GM19372 (cell line): Measurements from ENCODE around the gene CFTR.
"Not testable (repeated sequence)": the region's sequence is repeated elsewhere in the genome, so short reads cannot be mapped to it uniquely, and the experiment has no call there.

Source experiments
- ATAC-seq: cut with Tn5 transposase; IDR thresholded peaks from one replicate; pipeline ENCODE4 v1.9.1; 2021; ENCODE audit warnings: mild to moderate bottlenecking, low read depth, moderate library complexity; ENCODE audit not compliant: unreplicated experiment

Gene CFTR

DNA sequence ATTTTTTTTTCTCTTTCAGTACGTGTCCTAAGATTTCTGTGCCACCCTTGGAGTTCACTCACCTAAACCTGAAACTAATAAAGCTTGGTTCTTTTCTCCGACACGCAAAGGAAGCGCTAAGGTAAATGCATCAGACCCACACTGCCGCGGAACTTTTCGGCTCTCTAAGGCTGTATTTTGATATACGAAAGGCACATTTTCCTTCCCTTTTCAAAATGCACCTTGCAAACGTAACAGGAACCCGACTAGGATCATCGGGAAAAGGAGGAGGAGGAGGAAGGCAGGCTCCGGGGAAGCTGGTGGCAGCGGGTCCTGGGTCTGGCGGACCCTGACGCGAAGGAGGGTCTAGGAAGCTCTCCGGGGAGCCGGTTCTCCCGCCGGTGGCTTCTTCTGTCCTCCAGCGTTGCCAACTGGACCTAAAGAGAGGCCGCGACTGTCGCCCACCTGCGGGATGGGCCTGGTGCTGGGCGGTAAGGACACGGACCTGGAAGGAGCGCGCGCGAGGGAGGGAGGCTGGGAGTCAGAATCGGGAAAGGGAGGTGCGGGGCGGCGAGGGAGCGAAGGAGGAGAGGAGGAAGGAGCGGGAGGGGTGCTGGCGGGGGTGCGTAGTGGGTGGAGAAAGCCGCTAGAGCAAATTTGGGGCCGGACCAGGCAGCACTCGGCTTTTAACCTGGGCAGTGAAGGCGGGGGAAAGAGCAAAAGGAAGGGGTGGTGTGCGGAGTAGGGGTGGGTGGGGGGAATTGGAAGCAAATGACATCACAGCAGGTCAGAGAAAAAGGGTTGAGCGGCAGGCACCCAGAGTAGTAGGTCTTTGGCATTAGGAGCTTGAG is at the start of gene CFTR:
Gene CFTR (plus strand): TSS at position 801 of the 830 bp plus-strand sequence. CDS start 70 bp downstream, outside the sequence.
- ATAC-seq = no peak

DNA sequence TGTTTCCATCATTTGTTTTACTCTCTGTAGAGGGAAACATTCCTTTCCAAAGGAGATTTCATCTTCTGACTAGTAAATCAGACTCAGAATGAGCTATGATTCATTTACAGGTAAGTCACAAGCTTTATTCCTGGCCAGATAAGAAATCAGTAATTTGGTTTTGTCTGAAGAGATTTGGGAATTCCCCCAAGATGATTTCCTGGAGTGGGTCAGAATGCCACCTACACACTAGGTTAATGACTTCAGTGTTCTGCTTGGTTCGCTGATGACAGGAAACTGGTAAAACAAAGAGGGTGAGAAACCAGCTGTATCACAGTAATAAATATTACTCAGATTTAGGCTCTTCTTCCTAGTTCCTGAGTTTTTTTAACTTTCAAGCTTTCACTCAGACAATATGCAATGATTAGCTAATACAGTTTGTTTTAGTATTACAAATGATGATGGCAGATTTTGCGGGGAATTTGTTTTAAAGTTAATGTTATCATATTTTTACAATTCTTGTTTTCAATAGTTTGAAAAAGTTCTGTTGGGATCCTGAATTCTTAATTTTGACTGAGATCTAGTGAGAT is 44.3 kb upstream of the CFTR start:
- peak; percentile 89 for ATAC-seq

DNA sequence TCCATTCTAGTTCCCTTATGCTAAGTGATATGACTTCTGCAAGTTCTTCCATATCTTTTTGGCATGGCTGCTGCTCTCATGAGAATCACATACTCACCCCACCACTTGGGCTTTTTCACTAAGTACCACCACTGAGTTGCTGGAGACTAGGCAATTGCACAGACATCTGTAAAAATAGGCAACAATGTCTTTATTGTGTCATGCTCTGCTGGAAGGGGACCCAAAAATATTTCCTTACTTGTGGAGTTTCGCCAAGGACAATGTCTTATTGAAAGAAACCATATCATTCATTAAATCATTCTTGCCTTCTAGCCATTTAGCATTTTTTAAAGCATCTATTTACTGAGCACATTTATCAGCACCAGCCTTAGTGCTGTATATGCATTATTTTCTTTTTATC is 35.2 kb upstream of the CFTR start:
- no peak for ATAC-seq

DNA sequence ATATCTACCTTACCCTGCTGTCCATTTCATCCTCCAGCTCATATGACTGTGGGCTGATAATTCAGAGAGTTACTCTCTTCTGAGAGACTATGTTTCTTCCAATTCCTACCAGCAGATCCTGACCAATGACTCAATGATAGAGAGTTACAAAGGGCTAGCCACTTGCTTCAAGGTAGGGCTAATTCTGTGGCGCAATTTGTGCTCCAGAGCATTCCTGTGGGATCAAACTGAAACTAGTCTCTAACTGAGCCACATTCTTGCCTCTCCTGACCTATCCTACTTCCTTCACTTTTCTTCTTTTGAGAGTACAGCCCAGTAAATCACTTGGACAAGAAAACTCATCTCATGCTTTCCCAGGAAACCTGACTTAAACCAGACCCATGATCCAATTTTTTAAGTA is 34.6 kb upstream of the CFTR start:
- ATAC-seq = no peak

DNA sequence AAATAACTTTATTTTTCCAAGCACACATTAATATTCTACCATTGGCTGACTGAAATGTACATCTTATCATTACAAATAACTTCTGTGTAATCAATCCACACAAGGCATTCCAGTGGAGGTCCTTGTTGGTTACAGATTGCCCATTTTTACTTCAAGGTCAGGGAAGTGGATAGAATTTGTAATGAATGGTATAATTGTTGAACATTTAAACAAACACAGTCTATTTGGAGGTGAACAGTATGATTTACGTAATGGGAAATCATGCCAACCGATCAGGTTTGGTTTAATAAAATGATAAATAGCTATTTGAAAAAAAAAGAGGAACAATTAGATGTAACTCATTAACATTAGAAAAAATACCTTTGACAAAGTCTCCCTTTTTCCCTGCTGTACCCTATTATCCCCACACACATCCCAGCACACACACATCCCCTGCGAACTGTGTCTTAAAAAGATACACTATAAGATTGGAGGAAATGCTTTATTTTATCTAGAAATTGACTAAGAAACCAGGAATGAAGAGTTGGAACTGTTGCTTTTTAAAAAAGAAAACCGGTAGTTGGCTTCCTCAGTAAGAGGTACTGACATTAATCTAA is 33.5 kb upstream of the CFTR start:
- ATAC-seq = no peak

DNA sequence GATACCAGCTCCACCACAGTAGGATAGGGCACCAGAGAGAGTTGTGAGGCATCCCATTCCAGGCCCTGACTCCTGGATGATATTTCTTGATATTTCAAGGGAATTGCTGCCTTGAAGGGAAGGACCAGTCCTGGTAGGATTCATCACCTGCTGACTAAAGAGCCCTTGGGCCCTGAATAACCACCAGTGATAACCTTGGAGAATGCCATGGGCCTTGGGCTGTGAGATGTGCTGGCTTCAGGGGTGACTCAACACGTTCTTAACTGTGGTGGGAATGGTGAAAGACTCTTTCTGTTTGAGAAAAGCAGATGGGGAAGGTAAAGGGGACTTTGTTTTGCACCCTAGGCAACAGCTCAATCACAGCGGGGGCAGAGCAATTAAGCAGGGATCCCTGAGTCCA is 31.2 kb upstream of the CFTR start:
- ATAC-seq = no peak

DNA sequence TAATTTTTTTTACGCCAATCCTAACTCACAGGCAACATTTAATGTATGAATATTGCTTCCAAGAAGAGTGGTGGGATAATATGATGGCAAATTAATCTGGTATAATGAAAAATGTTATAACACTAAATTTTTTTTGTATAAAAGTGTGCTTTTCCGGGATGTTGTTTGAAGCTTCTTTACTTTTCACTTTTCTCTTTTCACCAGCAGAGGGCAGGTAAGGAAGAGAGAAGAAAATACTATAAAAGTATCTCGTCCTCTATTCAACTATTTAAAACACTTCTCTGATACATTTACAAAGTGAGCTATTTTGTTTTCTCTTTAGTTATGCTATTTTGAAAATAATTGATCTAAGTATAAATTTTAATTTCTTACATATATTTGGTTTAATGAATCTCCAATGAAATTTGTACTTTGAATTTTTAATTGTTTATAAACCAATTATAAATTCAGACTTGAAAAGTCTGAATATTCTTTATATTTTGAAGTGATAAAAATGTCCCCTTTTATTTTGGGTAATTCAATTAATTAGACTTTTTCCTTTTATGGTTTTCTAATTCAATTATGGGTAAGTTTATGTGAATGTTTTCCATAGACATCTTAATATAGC is 20.7 kb upstream of the CFTR start:
- no peak for ATAC-seq

DNA sequence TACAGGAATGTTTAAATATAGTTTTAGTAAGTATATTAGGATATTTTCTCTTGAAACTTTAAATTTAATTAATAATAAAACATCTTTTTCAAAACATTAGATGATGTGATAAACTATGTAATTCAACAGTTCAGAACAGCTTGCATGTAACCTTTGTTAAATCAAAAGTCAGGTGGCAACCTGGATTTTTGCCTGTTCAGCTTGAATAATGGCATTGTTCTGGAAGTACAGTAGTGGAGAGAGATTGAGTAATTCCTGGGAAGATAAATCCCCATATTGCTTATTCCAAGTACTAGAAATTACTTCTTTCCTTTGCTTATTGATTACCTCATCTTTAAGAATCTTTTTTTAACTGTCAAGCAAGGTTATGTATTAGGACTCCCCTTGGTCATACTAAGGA is 20.1 kb upstream of the CFTR start:
- no peak for ATAC-seq

DNA sequence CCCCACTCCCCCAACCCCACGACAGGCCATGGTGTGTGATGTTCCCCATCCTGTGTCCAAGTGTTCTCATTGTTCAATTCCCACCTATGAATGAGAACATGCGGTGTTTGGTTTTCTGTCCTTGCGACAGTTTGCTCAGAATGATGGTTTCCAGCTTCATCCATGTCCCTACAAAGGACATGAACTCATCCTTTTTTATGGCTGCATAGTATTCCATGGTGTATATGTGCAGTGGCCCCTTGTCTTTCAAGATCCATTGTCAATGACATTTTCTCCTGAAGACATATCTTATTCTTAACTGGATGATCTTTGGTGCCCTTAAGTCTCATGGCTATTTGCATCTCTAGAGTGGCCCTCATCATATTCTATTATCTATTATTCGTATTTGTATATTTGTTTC is 19.0 kb upstream of the CFTR start:
- not testable (repeated sequence) for ATAC-seq

DNA sequence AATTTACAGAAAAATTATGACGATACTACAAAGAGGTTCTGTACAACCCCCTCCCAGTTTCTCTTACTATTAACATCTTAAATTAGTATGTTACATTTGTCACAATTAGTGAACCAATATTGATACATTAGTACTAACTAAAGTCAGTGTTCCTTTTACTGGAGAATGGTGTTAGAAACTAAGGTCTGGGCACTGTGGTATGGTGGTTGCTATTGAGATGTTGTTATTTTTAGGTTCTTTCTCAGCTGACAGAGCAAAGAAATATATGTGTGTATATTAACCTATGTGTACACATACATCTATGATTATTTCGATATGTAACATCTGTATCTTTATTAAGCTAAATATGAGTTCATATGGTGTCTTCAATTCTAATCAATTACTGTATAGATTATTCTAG is 11.7 kb upstream of the CFTR start:
- ATAC-seq = no peak

DNA sequence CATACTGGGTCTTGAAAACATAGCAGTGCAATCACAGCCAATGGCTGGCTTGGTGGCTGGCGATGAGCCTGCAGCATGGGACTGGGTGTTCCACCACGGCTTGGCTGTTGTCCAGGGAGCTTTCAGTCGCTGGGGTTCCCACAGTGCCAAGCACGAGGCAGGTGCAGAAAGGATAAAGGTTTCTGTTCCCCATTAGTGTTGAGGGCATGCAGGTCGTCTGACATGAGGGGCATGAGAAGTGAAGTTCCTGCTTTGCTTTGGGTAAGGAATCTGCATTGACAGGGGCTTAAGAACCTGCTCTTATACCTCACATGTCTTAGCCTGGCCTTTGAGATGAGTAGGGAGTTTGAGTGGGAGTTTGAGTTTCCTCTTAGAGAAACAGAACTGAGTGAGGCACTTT is 9.0 kb upstream of the CFTR start:
- no peak for ATAC-seq

DNA sequence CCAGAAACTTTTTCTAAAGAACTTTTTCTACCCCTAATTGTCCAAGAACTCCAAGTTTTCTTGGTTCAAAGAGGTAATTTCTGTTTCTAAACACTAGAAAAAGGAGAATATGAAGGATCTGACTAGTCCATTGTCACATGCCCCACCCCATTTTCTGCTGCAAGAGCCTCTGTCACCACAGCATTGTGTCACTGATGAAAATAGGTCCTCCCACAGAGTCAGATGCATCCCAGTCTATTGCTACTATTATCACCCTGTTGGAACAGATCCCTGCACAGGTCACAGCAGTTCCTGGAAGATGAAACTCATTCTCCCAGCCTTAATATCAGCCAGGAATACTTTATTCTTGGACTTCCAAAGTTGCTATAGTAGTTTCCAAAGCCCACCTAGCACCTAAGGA is 7.5 kb upstream of the CFTR start:
- no peak for ATAC-seq

DNA sequence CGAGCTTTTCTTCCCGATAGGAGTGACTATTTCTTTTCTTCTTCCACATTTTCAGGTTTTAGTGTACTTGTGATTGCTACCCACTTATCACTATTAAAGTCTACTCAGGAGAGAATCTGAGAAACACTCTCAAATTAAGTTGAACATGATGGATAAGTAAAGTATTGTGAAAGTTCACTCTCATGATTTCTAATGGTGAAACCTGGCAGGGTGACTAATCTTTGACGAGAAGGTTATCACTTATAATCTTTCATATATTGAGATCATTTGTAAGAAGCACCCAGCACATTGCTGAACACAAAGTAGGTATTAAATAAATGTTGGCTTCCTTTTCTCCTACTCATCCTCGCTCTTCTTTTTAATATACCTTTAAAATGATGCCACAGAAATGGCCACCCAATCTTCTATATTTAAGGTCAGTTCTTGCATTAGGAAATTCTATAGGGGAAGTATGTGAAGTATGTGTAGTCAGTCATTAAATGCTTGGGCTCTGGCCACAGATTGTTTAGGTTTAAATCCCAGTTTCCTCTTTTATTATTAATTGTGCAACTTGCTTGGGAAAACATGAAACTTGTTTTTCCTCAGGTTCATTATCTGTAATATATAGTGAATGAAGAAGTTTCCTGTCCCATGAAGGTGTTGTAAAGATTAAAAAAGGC is 3.1 kb upstream of the CFTR start:
- no peak for ATAC-seq

DNA sequence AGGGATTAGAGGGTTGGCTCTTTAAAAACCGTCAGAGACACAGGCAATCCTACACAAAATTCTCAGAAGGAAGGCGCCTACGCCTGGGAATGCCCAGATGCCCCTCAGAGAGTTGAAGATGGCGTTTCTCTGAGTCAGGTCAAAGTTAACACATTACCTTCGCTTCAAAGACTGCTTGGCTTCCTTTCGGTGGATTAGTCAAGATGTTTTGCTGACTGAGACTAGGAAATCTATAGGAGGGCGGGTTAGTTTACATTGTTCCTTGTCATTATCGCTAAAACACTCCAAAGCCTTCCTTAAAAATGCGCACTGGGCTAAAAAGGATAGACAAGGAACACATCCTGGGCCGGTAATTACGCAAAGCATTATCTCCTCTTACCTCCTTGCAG is 995 bp upstream of the CFTR start:
- ATAC-seq = no peak

DNA sequence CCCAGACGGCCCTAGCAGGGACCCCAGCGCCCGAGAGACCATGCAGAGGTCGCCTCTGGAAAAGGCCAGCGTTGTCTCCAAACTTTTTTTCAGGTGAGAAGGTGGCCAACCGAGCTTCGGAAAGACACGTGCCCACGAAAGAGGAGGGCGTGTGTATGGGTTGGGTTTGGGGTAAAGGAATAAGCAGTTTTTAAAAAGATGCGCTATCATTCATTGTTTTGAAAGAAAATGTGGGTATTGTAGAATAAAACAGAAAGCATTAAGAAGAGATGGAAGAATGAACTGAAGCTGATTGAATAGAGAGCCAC is 184 bp downstream of the CFTR start:
- no peak for ATAC-seq

DNA sequence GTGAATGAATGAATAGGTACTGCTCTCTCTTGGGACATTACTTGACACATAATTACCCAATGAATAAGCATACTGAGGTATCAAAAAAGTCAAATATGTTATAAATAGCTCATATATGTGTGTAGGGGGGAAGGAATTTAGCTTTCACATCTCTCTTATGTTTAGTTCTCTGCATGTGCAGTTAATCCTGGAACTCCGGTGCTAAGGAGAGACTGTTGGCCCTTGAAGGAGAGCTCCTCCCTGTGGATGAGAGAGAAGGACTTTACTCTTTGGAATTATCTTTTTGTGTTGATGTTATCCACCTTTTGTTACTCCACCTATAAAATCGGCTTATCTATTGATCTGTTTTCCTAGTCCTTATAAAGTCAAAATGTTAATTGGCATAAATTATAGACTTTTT is 1.2 kb downstream of the CFTR start:
- ATAC-seq = no peak

DNA sequence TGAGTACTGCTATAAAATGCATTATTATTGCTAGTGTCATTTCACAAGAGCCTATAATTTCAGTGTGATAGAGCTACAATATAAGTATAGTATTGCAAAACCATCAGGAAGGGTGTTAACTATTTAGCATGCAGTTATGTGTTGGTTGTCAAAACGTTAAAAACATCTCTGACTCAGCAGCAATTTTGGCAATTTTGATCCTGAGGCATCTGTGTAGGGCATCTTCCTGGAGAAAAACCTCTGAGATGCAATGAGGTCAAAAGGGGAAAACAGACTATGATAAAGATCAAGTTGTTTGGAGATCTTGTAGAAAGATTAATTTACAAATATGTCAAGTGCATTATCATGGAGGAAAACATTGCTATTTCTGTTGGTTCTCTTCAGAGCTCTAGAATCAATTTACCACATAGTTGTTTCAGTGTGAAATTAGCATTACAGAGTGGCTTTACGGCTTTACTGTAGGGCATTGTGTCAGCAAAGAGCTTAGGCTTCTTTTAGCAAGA is 5.3 kb downstream of the CFTR start:
- ATAC-seq = no peak

DNA sequence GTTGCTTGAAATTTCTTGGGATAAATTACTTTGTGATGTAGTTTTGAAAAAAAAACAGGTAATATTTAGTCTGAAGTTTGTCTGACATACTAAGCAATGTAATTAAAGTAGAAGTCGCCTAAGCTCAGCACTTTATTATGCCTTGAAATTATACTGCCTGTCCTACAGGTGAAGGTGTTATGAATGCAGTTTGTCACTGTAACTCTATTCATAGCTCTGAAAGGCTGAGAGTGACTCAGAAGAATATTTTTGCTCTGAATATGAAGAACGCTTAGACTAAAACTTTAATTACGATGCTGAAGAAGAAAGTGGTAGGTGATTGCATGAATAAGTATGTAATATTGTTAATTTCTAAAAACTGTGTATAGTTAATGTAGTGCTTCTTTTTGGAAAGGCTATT is 9.2 kb downstream of the CFTR start:
- no peak for ATAC-seq

DNA sequence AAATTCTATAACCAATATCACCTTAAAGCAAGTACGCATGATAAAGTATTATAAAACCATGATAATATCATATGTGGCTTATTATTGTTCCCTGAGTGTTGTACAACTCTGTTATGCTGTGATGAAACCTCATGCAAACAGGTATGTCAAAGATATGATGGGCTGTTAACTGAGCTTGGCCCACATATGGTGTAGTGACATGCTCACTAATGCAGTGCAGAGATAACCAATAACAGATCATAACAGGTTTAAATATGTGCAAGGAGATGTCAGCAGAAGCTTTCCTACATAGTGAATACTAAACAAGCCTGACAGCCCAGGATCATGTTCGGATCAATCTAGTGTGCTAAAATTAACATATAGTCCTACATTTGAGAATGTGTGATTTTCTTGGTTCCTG is 9.6 kb downstream of the CFTR start:
- ATAC-seq = no peak

DNA sequence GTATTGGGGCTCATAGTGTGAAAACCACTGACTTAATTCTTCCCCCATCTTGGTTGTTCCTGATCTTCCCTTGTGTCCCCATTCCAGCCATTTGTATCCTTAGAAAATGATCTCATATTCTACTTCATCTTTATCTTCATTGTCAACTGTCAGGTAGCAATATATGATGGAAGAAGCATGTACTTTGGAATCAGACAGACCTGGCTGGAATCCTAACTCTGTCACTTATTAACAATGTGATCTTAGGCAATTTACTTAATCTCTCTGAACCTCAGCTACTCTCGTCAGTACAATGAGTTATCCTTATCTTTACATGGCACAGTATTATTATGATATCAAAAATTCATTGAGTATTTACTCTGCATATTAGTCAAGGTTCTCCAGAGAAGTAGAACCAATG is 10.1 kb downstream of the CFTR start:
- ATAC-seq = no peak

DNA sequence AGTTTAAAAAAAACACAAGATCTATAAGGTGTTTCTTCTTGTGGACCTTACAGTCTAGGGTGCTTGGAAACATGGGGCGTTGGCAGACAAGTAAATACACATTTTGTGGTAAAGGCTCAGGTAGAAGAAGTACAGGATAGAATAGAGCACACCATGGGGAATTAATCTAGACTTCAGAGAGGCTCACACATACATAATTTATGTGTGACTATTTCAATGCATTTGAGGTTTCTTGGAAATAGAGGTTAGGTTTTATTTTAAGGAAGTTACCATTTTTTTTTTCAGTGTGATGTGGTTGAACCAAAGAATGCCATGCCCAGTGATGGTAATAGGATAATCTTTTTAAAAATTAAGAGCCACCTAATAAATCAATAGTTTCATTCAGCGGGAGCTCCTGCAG is 12.8 kb downstream of the CFTR start:
- no peak for ATAC-seq
